B cell (primary cell): ENCODE results near the gene XPNPEP1. TPM values are rescaled to one million over a fixed set of nuclear protein-coding genes. Genes with fewer than 3 reads are reported as not detected.

Source experiments
- ATAC-seq: fragments of 200-7000 bp; cut with Tn5 transposase; one replicate; pipeline ENCODE4 v1.10.0; 2021; ENCODE audit warnings: low read depth, mild to moderate bottlenecking, moderate number of reproducible peaks, moderate library complexity
- CTCF ChIA-PET: fragments of 350-600 bp; sonication (Branson Sonifier 250); formaldehyde crosslinking; loops from one replicate; lab custom pipeline; 2021; ENCODE audit warnings: antibody characterized with exemption, inconsistent platforms; lab: Charles Lee
- POLR2A ChIA-PET: fragments of 350-600 bp; sonication (Branson Sonifier 250); formaldehyde crosslinking; loops from one replicate; lab custom pipeline; 2021; ENCODE audit warnings: antibody characterized with exemption; lab: Charles Lee
- DNase-seq: peaks from one replicate; pipeline ENCODE4 v3.0.0; 2013
- H2AFZ ChIP-seq: 2 replicates; pipeline ENCODE4 v1.6.1; 2012; ENCODE audit warnings: mild to moderate bottlenecking, low read depth, low read length; ENCODE audit not compliant: insufficient read depth, poor library complexity, severe bottlenecking
- H3K27ac ChIP-seq, 2 donors: 1 replicate in 1 of 2; 2 replicates in 1 of 2; pipeline ENCODE4 v1.5.1; 2012 to 2013; ENCODE audit warnings: low read length in 2 of 2, mild to moderate bottlenecking in 2 of 2, moderate library complexity in 1 of 2
- H3K27me3 ChIP-seq, 4 experiments: fragments of 200-600 bp in 1 of 4; sonication (generic) in 1 of 4; replicated peaks in 1 of 4; 1 replicate in 2 of 4; 2 replicates in 2 of 4; pipeline versions ENCODE4 v1.6.1 to v1.7.0; 2013 to 2016; ENCODE audit warnings: low read length in 3 of 4, mild to moderate bottlenecking in 2 of 4, mixed read lengths in 1 of 4, moderate library complexity in 1 of 4; ENCODE audit not compliant: insufficient read depth in 4 of 4, control insufficient read depth in 3 of 4; ENCODE audit errors: control extremely low read depth in 1 of 4
- H3K36me3 ChIP-seq, 2 experiments: replicated peaks in 1 of 2; 1 replicate in 1 of 2; 2 replicates in 1 of 2; pipeline versions ENCODE4 v1.6.1 to v1.7.1; 2013; ENCODE audit warnings: low read length in 1 of 2; ENCODE audit not compliant: insufficient read depth in 2 of 2, control insufficient read depth in 1 of 2; ENCODE audit errors: control extremely low read depth in 1 of 2, extremely low read depth in 1 of 2
- H3K4me1 ChIP-seq, 2 donors: fragments of 200-600 bp in 1 of 2; sonication (generic) in 1 of 2; 1 replicate in 1 of 2; 2 replicates in 1 of 2; pipeline versions ENCODE4 v1.5.1 to v1.6.1; 2013 to 2017; ENCODE audit warnings: low read length in 2 of 2; ENCODE audit not compliant: control insufficient read depth in 2 of 2, insufficient read depth in 2 of 2
- H3K4me2 ChIP-seq: replicated peaks from 2 replicates; pipeline ENCODE3; 2012; ENCODE audit warnings: mild to moderate bottlenecking, low read depth, low read length; ENCODE audit not compliant: poor library complexity, severe bottlenecking
- H3K4me3 ChIP-seq, 5 experiments: fragments of 200-600 bp in 1 of 5; sonication (generic) in 1 of 5; 1 replicate in 3 of 5; 2 replicates in 2 of 5; pipeline versions ENCODE4 v1.5.1 to v1.7.0; 2011 to 2016; ENCODE audit warnings: low read length in 4 of 5, mild to moderate bottlenecking in 4 of 5, low read depth in 2 of 5, control low read depth in 1 of 5, moderate library complexity in 1 of 5; ENCODE audit not compliant: insufficient read depth in 1 of 5; ENCODE audit errors: control extremely low read depth in 1 of 5, extremely low read depth in 1 of 5
- H3K79me2 ChIP-seq: fragments of 200-600 bp; sonication (generic); one replicate; pipeline ENCODE4 v1.6.0; 2016; ENCODE audit warnings: low read length; ENCODE audit not compliant: control insufficient read depth, insufficient read depth
- H3K9ac ChIP-seq: fragments of 200-600 bp; sonication (generic); 2 replicates; pipeline ENCODE4 v1.6.1; 2017; ENCODE audit warnings: mild to moderate bottlenecking, low read length, moderate library complexity
- H3K9me3 ChIP-seq, 3 donors: one replicate each; pipeline versions ENCODE4 v1.6.1 to v1.7.1; 2013; ENCODE audit warnings: low read length in 2 of 3; ENCODE audit not compliant: control insufficient read depth in 2 of 3, insufficient read depth in 1 of 3; ENCODE audit errors: control extremely low read depth in 1 of 3
- H4K20me1 ChIP-seq: 2 replicates; pipeline ENCODE4 v1.6.0; 2012; ENCODE audit warnings: mild to moderate bottlenecking, low read length; ENCODE audit not compliant: insufficient read depth, control insufficient read depth, poor library complexity, severe bottlenecking
- H3K27ac Mint-ChIP-seq: one replicate; pipeline ENCODE4 v1.8.0; 2021; ENCODE audit warnings: mixed read lengths
- H3K27me3 Mint-ChIP-seq: one replicate; pipeline ENCODE4 v1.8.0; 2021; ENCODE audit warnings: mixed read lengths
- H3K4me1 Mint-ChIP-seq: one replicate; pipeline ENCODE4 v1.8.0; 2021; ENCODE audit warnings: mixed read lengths
- H3K4me3 Mint-ChIP-seq: one replicate; pipeline ENCODE4 v1.8.0; 2021; ENCODE audit warnings: mixed read lengths
- H3K9me3 Mint-ChIP-seq: one replicate; pipeline ENCODE4 v1.8.0; 2022; ENCODE audit warnings: mixed read lengths; ENCODE audit not compliant: insufficient read depth
- EZH2 ChIP-seq: IDR thresholded peaks from 2 replicates; pipeline ENCODE4 v1.6.1; 2012; ENCODE audit warnings: borderline replicate concordance, low read depth, mild to moderate bottlenecking, moderate library complexity, low read length; ENCODE audit not compliant: insufficient read depth, poor library complexity, severe bottlenecking
- WGBS: methylation state at CpG from one replicate; pipeline ENCODE4 v1.1.5; 2013; ENCODE audit warnings: missing lambda C conversion rate; ENCODE audit not compliant: insufficient coverage; 5-methylcytosine and 5-hydroxymethylcytosine counted together
- intact Hi-C: fragments of 100-400 bp; cut with micrococcal nuclease; formaldehyde crosslinking; loops from one replicate; pipeline ENCODE4 v1.10.0; 2022
- polyA plus RNA-seq: library from polyadenylated mRNA; depleted of rRNA; stranded (reverse); fragments of >200 nt; gene quantifications from 2 replicates; pipeline ENCODE4 v1.2.3, GENCODE V29; 2012
- total RNA-seq, 2 donors: library from RNA; stranded (reverse); fragments of 120-200 nt in 1 of 2; gene quantifications; 1 replicate in 1 of 2; 2 replicates in 1 of 2; pipeline versions ENCODE4 v1.2.3 to v1.2.4, GENCODE V29; 2013 to 2022
- TF ChIP-seq, protein P1 (sequence below): fragments of 200-600 bp; IDR thresholded peaks from one replicate; pipeline ENCODE4 v1.8.0; 2022; ENCODE audit warnings: antibody characterized with exemption, mild to moderate bottlenecking

Gene XPNPEP1
- total and polyA plus RNA-seq, 2 donors (not counting 1 experiment from before 2014, with no cell fraction given): 60.6 to 70.8 TPM

DNA sequence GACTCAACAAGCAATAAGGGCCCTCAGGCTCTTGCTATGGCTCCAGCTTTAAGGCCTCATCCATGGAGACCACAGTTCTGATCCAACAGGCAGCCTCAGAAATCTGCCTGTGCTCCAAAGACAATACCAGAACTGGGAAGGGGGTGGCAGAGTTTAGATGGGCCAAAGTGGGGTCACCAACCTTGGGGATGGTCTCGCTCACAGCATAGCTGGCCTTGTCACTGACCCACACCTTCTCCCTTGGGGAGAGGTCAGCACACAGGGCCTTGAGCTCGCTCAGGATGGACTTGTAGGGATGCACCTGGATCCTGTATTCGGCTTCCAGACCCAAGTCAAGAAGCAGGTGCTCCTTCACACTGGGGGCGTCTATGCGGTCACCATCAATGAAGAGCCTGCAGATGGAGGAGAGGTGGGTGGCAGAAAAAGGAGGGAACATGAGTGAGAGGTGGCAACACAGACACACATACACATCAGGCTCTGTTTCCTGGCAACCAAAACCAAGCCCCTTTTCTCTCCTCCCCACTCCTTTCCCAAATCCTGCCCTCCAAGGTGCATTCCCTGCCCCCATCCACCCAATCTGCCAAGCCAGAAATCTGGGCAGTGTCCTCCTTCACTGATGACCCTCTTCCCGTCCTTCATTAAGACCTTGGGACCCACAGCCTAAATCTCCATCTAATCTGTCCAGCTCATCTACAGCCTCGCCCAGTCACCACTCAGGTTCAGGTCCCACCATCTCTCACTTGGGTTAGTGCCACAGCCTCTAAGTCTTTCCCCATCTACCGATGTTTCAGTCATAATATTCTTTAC lies 40.9 kb downstream of the XPNPEP1 start:
- no peak for ATAC-seq
- Histone ChIP-seq H3K79me2 (no peaks in the 10 kb centered on the region), H2AFZ (no peak overlapping the region), H3K9ac (no peak overlapping the region), H3K27ac (no peak overlapping the region), H4K20me1 (no peaks in the 10 kb centered on the region), H3K27me3 (no peaks in the 10 kb centered on the region), H3K36me3 (peaks cover 4 to 57% of the 10 kb centered on the region in 2 experiments), H3K4me3 (no peak overlapping the region), H3K9me3 (no peaks in the 10 kb centered on the region), H3K4me2 (no peak overlapping the region), H3K4me1 (no peaks in the 10 kb centered on the region)
- DNase-seq: no peak
- ChIA-PET CTCF (interaction anchor here (1.7 to 2.8 kb wide), 5 partner anchors 16 to 397 kb away, joined by 6 to 35 read pairs (median 8); no protein-coding TSS in a partner anchor), POLR2A (no interaction called here)
- Mint-ChIP-seq H3K27ac (no peak overlapping the region), H3K4me1 (peaks cover 4% of the 10 kb centered on the region), H3K4me3 (no peak overlapping the region), H3K27me3 (no peaks in the 10 kb centered on the region), H3K9me3 (no peaks in the 10 kb centered on the region)
- over 99% methylated on average over 7 of the region's 8 CpGs for WGBS
- intact Hi-C loops: loop anchor here (10.0 kb wide), 1 partner anchor 222 kb away; no protein-coding TSS in a partner anchor
- TF ChIP-seq, protein P1, sequence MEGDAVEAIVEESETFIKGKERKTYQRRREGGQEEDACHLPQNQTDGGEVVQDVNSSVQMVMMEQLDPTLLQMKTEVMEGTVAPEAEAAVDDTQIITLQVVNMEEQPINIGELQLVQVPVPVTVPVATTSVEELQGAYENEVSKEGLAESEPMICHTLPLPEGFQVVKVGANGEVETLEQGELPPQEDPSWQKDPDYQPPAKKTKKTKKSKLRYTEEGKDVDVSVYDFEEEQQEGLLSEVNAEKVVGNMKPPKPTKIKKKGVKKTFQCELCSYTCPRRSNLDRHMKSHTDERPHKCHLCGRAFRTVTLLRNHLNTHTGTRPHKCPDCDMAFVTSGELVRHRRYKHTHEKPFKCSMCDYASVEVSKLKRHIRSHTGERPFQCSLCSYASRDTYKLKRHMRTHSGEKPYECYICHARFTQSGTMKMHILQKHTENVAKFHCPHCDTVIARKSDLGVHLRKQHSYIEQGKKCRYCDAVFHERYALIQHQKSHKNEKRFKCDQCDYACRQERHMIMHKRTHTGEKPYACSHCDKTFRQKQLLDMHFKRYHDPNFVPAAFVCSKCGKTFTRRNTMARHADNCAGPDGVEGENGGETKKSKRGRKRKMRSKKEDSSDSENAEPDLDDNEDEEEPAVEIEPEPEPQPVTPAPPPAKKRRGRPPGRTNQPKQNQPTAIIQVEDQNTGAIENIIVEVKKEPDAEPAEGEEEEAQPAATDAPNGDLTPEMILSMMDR: no peak
- TF ChIP-seq EZH2: no peak

DNA sequence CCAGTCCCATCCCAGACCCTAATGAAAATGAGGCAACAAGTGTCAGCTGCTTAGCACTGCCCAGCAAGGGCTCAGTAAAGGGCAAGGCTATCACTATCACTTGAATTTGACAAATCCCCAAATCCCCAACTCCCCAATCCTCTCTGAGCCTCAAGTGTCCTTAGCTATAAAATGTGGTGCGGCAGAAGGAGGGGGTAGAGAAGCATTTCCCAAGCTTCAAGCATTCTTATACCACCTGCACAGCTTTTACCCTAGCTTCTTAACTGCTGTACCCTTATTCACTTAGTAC lies 41.6 kb downstream of the XPNPEP1 start:
- ChIA-PET CTCF (interaction anchor here (1.2 to 2.2 kb wide), 3 partner anchors 222 to 398 kb away, joined by 4 to 8 read pairs (median 6); no protein-coding TSS in a partner anchor), POLR2A (no interaction called here)
- Histone ChIP-seq H2AFZ (no peak overlapping the region), H3K36me3 (peaks cover 6 to 57% of the 10 kb centered on the region in 2 experiments), H3K4me3 (no peak overlapping the region), H3K9ac (no peak overlapping the region), H3K27me3 (no peaks in the 10 kb centered on the region), H3K4me1 (no peaks in the 10 kb centered on the region), H3K79me2 (no peaks in the 10 kb centered on the region), H4K20me1 (no peaks in the 10 kb centered on the region), H3K4me2 (no peak overlapping the region), H3K9me3 (no peaks in the 10 kb centered on the region), H3K27ac (no peak overlapping the region)
- peaks cover 4% of the 10 kb centered on the region for H3K4me1 Mint-ChIP-seq
- no peaks in the 10 kb centered on the region for H3K9me3 Mint-ChIP-seq
- TF ChIP-seq, protein P1: no peak
- no peak for TF ChIP-seq EZH2
- no peaks in the 10 kb centered on the region for H3K27me3 Mint-ChIP-seq
- no peak for DNase-seq
- WGBS: no CpG with 5 or more reads among the region's 1 CpG
- H3K4me3 Mint-ChIP-seq: no peak overlapping the region
- ATAC-seq: no peak
- intact Hi-C loops: loop anchor here (10.0 kb wide), 1 partner anchor 223 kb away; no protein-coding TSS in a partner anchor
- no peak overlapping the region for H3K27ac Mint-ChIP-seq
